Right hindlimb (tissue), 1 donor: ENCODE data around the gene STOML2.
"Not testable (repeated sequence)": the region's sequence is repeated elsewhere in the genome, so short reads cannot be mapped to it uniquely, and the experiment has no call there.

Source experiments
- DNase-seq: peaks from one replicate; pipeline ENCODE4 v3.0.0-alpha.2; 2018

The STOML2 gene, protein sequence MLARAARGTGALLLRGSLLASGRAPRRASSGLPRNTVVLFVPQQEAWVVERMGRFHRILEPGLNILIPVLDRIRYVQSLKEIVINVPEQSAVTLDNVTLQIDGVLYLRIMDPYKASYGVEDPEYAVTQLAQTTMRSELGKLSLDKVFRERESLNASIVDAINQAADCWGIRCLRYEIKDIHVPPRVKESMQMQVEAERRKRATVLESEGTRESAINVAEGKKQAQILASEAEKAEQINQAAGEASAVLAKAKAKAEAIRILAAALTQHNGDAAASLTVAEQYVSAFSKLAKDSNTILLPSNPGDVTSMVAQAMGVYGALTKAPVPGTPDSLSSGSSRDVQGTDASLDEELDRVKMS

DNA sequence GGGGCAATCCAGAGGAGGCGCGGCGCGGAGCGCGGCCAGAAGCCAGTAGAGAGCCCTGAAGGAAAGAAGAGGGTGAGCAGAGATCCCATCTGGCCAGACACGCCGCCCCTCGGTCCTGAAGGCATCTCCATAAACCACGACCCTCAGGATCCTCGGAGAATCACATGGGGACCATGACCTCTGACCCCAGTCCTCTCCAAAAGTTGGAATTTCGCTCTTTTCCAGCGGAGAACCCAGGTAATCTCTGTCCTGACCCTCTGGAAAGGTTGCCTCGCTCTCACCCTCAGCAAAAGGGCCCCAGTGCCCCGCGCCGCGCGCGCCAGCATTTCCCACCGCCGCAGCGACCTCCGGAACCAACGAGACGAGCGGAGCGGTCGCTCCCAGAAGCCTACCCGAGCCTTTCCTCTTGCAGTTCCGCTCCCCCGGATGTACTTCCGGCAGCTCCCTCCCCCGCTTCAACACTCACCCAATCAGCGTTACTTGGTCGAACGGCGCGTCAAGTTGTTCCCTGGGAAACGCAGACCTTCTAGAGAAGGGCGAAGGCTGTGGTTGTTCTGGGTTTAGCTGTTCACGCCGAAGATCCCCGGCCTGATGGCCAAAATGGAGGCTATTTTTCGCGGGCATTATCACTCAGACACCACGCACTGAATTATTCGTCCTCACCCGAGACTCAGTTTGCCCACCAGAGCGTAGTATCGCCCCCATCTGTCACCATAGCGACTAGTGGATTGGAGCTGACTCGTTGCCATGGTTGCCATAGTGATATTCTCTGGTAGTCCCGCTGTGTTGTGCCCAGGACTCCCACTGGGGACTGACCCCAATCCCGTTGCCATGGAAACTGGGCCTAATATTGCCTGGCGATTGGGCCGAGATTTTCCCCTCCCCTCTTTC is at the start of gene STOML2:
Gene STOML2, minus strand, starts transcription at position 363 of the 891 bp plus-strand sequence. Its CDS starts 37 bp downstream, at position 326.
- DNase-seq, result peak; percentile 96

DNA sequence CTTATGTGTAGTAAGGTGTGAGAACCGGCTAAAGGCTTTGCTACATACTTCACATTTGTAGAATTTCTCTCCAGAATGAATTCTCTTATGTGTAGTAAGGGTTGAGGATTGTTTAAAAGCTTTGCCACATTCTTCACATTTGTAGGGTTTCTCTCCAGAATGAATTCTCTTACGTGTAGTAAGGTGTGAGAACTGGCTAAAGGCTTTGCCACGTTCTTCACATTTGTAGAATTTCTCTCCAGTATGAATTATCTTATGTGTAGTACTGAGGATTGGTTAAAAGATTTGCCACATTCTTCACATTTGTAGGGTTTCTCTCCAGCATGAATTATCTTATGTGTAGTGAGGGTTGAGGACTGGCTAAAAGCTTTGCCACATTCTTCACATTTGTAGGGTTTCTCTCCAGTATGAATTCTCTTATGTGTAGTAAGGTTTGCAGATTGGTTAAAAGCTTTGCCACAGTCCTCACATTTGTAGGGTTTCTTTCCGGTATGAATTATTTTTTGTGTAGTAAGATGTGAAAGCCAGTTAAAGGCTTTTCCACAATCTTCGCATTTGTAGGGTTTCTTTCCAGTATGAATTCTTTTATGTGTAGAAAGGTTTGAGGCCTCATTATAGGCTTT is 45.1 kb upstream of the STOML2 start:
- DNase-seq, result not testable (repeated sequence)

DNA sequence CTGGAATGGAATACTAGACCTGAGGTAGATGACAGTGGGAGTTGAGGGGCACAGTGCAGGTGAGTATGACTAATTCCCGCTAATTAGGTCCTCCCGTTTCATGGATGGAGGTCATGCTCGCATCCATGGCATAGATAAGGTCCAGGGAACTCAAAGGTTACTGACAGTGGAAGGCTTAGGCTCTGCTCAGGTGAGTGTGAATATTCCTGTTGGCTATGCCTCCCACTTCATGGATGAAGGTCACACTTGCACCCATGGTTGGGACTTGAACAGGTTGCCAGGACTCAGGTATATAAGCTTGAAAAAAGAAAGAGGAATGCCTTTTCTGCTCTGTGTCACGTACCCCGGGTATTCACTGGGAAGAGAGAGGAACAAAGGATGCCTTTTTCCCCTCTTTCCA is 39.1 kb upstream of the STOML2 start:
- no peak for DNase-seq

- DNase-seq, result no peak
These were observed 37.2 kb upstream of the STOML2 start for GRCh38 chr9:35140093-35140492.

DNA sequence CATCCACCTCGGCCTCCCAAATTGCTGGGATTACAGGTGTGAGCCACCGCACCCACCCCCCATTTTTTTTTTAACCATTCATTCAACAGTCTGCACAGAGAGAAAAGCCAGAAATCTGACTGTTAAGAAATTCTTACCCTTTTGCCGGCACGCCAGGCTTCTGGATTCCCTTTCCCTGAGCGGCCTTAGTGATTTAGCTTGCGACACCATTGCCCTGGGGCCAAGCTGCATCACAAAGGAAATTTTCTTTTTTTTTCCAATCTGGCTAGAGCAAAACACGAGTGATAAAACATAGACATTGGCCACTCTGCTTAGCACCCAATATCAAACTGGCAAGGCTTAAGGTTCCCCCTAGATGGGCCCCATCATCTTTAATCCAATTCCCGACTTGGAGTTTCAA is 33.9 kb upstream of the STOML2 start:
- DNase-seq, result no peak

DNA sequence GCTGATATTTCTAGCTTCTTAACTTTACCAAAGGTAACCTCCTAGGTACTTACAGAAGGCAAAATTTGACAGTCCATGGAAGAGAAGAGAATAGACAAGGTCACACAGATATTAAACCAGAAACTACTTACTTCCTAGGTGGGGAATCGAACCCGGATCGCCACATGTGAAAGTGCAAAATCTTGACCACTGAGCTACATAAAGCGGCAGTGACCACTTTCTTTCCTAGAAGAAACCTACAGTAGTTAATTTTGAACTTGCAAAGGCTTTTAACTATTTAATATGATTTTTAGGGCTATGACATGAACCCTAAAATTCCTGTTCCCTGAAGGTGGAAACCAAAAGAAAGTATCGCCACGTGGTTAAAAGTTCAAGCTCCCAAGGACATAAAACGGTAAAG is 33.1 kb upstream of the STOML2 start:
- no peak for DNase-seq

GRCh38 chr9:35134920-35135319 is 32.0 kb upstream of the STOML2 start:
- no peak for DNase-seq

DNA sequence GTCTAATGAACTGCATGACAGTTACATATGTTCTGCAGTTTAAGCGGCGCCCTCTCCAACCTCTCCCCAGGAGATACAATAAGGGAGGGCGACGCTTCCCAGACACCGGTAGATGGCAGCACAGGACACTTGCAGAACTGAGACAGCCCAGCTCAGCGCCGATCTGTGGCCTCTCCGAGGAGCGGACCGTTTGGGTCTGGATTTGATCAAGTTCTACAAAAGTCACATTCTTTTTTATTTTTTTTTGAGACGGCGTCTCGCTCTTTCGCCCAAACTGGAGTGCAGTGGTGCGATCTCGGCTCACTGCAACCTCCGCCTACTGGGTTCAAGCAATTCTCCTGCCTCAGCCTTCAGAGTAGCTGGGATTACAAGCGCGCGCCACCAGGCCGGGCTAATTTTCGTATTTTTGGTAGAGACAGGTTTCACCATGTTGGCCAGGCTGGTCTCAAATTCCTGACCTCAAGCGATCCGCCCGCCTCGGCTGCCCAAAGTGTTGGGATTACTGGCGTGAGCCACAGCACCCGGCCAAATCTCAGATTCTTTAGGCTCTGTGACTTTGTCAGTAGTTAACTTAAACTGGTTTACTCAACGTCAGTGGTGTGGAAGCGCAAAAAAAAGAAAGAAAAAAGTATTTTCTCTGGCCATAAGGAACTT is 14.1 kb upstream of the STOML2 start:
- peak; percentile 92 for DNase-seq

GRCh38 chr9:35116539-35116897 is 13.6 kb upstream of the STOML2 start:
- no peak for DNase-seq

DNA sequence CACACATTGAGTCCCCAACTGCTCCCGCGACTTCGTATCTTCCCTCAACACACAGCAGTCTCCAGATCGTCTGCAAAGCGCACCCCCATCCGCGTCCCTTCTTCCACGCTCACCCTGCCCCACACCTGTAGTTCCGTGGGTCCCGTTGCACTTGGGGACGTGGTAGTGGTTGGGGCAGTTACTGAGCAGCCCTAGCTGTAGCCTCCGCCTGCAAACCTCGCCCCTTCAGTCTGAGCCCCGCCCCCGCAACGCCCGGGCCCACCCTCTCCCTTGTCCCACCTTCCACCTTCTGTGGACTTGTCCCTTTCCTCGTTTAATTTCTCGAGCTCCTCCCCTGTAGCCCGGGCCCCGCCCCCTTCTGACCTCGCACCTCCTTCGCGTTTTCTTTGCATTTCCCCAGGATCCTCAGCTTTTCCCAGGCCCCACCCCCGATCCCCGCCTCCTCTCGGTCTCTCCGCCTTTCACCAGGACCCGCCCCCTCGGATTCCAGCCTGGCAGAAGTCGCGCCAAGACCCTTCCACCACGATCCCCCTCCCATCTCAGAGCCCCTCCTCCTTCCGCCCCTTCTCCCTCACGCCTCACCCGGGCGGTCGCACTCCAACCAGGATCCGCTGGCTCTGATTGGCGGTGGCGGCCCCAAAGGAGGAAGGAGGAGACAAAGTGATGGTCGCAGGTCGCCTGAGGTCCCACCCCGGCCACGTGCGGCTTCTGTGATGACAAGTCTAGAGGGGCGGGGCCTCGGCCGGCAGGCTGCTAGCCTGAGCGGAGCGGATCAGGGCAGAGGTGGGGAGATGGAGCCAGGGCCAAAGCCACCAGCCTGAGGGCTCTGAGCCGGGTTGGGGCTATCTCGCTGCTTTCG is 13.0 kb upstream of the STOML2 start, which contains the start of gene ATOSB:
Gene ATOSB, minus strand, starts transcription at position 183 of the 859 bp plus-strand sequence. CDS start 7,588 bp downstream, outside the sequence.
- DNase-seq, result peak; percentile 99

DNA sequence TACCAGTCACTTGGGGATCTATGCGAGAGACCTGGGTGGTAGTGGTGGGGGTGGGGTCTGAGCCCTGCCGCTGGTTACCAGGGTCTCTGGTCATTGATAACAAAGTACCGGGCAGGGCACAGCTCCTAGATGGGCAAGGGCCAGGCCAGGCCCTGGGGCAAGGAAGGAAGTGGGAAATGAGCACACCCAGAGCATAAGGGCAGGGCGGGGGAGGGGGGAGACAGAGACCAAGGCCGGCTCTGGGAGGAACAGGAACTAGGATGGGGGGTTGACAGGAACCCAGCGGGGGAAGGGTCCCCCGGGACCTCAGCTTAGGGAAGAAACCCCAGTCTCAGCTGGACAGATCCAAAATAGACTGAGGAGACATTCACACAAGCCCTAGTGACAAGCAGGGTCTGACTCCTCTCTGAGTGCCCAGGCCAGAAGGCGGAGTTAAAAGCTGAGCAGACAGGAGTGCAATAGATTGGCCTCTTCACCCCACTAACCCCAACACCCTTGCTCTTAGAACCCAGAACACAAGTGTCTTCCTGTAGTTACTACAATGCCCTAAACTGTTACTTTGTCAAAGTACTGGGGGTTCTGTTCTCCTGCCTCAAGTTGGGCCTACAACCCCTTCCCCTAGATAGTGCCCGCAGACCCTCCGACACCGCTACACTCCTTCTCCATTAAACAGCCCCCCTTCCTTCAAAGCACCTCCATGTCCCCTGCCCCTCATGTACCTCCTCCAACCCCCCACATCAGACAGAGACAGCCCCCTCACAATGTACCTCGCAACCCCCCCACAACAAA is 12.1 kb upstream of the STOML2 start:
- DNase-seq, result peak; percentile 62

DNA sequence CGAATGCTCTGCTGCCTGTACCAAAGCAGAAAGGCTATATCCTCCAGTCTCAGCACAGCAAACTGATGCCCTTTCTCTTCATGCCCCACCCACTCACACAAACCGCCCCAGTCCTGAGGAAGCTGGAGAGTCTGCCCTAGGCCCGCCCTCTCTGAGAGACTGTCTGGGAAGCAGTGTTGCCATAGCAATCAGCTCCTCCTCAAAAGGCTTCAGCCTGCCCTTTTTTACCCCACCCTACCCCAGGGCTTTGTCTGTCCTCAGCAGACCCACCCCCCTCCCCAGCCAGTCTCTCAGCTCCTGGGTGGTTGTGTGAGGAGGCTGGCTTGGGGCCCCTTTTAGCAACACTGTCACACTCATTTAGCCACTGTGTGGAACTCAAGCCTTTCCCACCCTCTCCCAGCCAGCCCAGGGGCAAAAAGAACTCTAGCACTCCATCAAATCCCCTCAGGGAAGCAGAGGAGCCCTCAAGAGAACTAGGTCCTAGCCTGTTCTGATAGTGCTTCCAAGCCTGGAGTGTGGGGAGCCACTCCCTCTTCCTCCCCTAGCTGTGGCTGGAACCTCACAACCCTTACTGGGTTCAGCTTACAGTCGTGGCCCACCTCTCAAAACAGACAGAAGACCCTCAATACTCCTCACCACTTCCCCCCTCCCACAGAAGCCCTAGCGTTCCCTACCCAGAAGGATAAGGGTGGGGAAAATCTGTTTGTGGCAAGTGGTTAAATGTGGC is 11.3 kb upstream of the STOML2 start:
- peak; percentile 92 for DNase-seq

GRCh38 chr9:35112257-35113020 is 9.5 kb upstream of the STOML2 start:
- no peak for DNase-seq

DNA sequence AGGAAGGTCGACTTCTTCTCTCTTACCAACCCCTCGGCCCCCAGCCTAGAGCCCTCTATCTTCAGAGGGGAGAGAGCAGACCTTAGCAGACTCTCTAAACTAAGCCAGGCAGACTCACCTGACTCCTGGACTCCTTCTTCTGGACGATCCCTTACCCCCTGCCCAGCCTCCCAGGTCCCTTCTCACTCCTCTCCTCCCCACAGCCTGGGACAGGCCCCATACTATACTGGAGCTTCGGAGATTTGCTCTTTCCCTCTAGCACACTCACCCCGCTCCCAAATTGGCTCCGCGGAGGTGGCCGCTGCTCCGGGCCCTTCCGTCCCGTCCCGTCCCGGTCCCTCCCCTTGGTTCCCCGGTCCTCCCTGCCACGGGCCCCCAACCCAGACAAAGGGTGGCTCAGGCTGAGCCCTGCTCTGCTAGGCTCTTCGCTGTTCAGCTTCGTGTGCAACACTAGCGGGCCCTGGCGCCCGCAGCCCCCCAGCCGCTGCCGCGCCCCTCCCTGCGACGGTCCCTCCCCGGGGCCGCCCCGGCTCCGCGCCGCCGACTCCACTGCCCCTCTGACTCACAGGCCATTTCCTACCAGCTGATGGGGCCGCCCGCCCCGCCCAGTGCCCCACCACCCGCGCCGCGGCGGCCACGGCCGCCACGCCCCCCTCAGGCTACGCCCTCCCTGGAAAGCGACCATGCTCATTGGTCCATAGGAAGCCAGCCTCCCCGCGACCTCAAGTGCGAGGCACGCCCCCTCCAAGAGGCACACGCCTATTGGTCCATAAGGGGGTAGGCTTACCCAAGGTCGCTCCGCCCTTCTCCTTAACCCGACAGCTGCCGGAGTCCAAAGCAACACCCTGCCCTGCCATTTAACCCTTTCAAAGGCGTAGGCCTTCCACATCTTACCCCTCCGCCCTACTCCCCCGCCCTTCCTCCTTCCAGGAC is 8.3 kb upstream of the STOML2 start:
- peak; percentile 98 for DNase-seq

GRCh38 chr9:35110327-35110761 is 7.4 kb upstream of the STOML2 start:
- peak; percentile 54 for DNase-seq

GRCh38 chr9:35108946-35109575 is 6.1 kb upstream of the STOML2 start:
- DNase-seq, result no peak

- DNase-seq, result no peak
These were observed 5.5 kb upstream of the STOML2 start for GRCh38 chr9:35108461-35108860.
